Bone marrow (tissue), 2 donors: Measurements from ENCODE around the gene MED25.
"Not testable (repeated sequence)": the region's sequence is repeated elsewhere in the genome, so short reads cannot be mapped to it uniquely, and the experiment has no call there.

Experiments
- DNase-seq, 2 donors: peaks; one replicate each; lab custom pipeline; 2025; lab: John Stamatoyannopoulos, UW

The MED25 gene

GRCh38 chr19:49816590-49816989, 1.5 kb upstream of the MED25 start:
- DNase-seq, result no peak

- no peak for DNase-seq
These were observed 721 bp downstream of the MED25 start for GRCh38 chr19:49818649-49819370.

GRCh38 chr19:49819452-49820115, 1.5 kb downstream of the MED25 start:
- not testable (repeated sequence) for DNase-seq

- no peak for DNase-seq
These were observed 2.0 kb downstream of the MED25 start for GRCh38 chr19:49820125-49820524.

GRCh38 chr19:49823472-49823871, 5.4 kb downstream of the MED25 start:
- no peak for DNase-seq

GRCh38 chr19:49824662-49825061, 6.6 kb downstream of the MED25 start:
- no peak for DNase-seq

- DNase-seq, result no peak
These were observed 8.9 kb downstream of the MED25 start for GRCh38 chr19:49827034-49827433.

- DNase-seq, result no peak
These were observed 11.1 kb downstream of the MED25 start for GRCh38 chr19:49829200-49829599.

- DNase-seq, result no peak
These were observed 11.6 kb downstream of the MED25 start for GRCh38 chr19:49829721-49830120.

- no peak for DNase-seq
These were observed 12.7 kb downstream of the MED25 start for GRCh38 chr19:49830766-49831165.

- DNase-seq, result no peak
These were observed 13.5 kb downstream of the MED25 start for GRCh38 chr19:49831592-49831991.

GRCh38 chr19:49832556-49832955, 14.5 kb downstream of the MED25 start:
- no peak for DNase-seq

- no peak for DNase-seq
These were observed 15.5 kb downstream of the MED25 start for GRCh38 chr19:49833599-49833998.

GRCh38 chr19:49835562-49835961, 17.5 kb downstream of the MED25 start:
- no peak for DNase-seq

GRCh38 chr19:49836176-49837008, 18.3 kb downstream of the MED25 start:
- DNase-seq, result no peak

- no peak for DNase-seq
These were observed 18.9 kb downstream of the MED25 start for GRCh38 chr19:49837009-49837310.

- DNase-seq, result no peak
These were observed 19.3 kb downstream of the MED25 start for GRCh38 chr19:49837425-49837824.

- DNase-seq, result no peak
These were observed 20.9 kb downstream of the MED25 start for GRCh38 chr19:49838885-49839588.

GRCh38 chr19:49839713-49840112, 21.6 kb downstream of the MED25 start:
- no peak for DNase-seq

GRCh38 chr19:49840321-49840720, 22.2 kb downstream of the MED25 start:
- DNase-seq, result no peak

GRCh38 chr19:49840736-49841249, 22.7 kb downstream of the MED25 start:
- no peak for DNase-seq

- DNase-seq, result no peak
These were observed 25.2 kb downstream of the MED25 start for GRCh38 chr19:49843265-49843664.
